SK-MEL-5 (cell line): ENCODE results near the gene FAM110D. TPM values are rescaled to one million over a fixed set of nuclear protein-coding genes. Genes with fewer than 3 reads are reported as not detected.

Experiments used
- DNase-seq: peaks from one replicate; pipeline ENCODE4 v3.0.0-alpha.2; 2016; ENCODE audit warnings: low read depth, low spot score
- in situ Hi-C: cut with HindIII; loops from 2 replicates; pipeline ENCODE4 v1.10.0; 2016; ENCODE audit warnings: low sequenced_read_pairs, high pct_unique_total_duplicates, low pct_unique_long_range_greater_than_20kb
- total RNA-seq: library from RNA; depleted of rRNA; stranded (reverse); fragments of >200 nt; shearing (Covaris generic); gene quantifications from 2 replicates; pipeline ENCODE4 v1.2.3, GENCODE V29; 2014; rRNA removed

FAM110D gene
- total RNA-seq, 1 experiment from 2014 or later: 0.05 TPM

DNA sequence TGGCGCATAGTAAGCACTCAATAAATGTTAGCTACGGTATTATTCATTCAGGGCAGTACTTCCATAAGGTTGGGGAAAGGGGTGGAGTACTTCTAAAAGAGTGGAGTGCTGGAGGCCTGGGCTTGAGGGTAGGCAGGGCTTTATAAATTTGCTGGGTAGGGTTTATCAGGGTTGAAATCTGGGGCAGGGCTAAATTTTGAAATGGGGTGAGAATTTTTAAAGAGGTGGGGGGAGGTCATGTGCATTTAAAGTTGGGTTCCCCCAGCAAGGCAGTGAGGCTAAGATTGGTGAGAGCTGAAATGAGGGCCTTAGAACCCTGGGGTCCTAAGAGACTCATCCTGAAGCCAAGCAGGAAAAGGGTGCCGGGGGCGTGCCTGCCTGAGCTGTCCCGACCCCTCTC is 41.5 kb downstream of the FAM110D start:
- DNase-seq: no peak
- in situ Hi-C loops: no loop called here

DNA sequence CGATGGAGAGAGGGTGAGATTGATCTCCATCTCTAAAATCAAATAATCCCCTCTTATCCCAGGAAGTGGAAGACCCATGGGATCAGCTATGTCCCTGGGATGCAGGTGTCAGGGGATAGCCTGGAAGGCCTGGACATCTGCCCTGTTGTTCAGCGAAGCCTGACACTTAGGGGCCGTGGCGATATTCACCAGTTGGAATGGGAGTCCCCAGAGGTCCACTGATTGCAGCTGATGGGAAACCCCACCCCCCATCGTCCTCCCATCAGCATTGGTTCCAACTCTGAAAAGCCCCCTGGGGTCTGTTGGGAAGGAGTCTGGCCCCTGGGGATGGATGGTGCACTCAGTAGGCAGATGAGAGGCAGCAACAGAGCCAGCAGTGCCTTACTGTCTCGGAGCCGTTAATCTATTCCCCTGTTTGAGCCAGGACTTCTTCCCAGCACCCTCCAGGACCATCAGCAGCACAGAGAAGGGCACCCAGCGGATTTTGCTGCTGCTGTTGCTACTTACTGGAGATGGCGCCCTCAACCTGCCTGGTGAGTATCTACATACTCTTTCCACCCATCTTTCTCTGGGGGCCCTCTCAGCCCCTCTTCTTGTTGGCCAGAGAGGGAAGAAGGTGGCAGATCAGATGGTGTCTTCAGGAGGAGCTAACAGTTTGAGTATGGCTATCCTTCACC is 44.9 kb downstream of the FAM110D start:
- peak; percentile 9 for DNase-seq
- in situ Hi-C loops: no loop called here

DNA sequence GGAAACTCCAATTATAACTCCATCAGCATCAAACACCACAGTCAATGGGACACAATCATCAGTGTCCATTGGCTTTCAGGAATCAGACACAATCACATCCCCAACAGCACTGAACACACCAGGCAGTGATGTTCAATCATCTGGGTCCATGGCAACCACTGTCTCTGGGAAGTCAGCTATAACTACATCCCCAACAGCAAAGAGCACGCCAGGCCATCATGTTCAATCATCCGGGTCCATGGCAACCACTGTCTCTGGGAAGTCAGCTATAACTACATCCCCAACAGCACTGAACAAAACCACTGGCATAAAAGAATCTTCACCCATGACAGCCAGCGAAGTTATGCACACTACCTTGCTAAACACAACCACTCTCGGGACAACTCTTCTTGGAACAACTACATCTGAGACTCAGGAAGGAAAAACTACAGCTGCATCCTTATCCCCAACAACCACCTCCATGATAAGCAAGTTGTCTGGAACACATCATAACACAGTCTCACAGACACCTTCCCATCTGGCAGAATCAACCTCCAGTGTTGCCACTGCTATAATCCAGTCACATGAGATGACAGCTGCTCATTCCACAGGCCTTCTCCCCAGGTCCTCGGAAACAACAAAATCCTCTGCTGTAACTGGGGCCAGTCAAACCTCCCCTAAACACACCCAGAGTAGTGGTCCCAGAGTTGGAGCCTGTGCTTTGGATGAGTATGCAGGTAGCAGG is 51.4 kb downstream of the FAM110D start:
- in situ Hi-C loops: no loop called here
- DNase-seq: no peak

DNA sequence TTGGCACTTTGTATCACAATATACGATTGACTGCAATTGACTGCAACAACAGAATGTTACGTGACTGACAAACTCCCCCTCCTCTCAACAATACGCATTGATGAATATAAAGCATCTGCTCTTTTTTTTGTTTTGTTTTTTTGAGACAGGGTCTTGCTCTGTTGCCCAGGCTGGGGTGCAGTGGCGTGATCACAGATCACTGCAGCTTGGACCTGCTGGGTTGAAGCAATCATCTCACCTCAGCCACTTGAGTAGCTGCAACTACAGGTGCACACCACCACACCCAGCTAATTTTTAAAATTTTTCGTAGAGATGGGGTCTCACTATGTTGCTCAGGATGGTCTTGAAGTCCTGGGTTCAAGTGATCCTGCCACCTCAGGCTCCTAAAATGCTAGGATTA is 53.8 kb downstream of the FAM110D start:
- DNase-seq: no peak

DNA sequence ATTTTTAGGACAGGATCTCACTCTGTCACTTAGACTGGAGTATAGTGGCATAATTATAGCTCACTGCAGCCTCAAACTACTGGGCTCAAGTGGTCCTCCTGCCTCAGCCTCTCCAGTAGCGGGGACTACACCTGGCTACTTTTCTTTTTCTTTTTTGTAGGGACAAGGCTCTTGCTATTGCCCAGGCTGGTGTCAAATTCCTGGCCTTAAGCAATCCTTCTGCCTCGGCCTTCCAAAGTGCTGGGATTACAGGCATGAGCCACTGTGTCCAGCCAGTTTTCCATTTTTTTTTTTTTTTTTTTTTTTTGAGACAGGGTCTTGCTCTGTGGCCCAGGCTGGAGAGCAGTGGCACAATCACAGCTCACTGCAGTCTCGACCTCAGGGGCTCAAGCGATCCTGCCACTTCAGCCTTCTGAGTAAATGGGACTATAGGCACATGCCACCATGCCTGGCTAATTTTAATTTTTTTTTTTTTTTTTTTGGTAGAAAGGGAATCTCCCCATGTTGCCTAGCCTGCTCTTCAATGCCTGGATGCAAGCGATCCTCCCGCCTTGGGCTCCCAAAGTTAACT is 54.5 kb downstream of the FAM110D start:
- in situ Hi-C loops: no loop called here
- no peak for DNase-seq

More for the DNA sequence above, 53.8 kb downstream of the FAM110D start:
- in situ Hi-C loops: no loop called here

Other genes with a start within 250 kb of the FAM110D start
- 10.9 and 11.1 TPM in 2 replicates for gene PAFAH2, start 161.0 kb upstream of the FAM110D start, total RNA-seq
- 7.0 and 7.1 TPM in 2 replicates for gene EXTL1, start 137.3 kb upstream of the FAM110D start, total RNA-seq
- not detected in 2 replicates for gene SLC30A2, start 113.0 kb upstream of the FAM110D start, total RNA-seq
- gene TRIM63, start 91.4 kb upstream of the FAM110D start, total RNA-seq: 118 and 129 TPM in 2 replicates
- 5.7 and 6.4 TPM in 2 replicates for gene PDIK1L, start 47.3 kb upstream of the FAM110D start, total RNA-seq
- not detected in 2 replicates for gene C1orf232, start 9.9 kb downstream of the FAM110D start, total RNA-seq
- 49.2 and 58.5 TPM in 2 replicates for gene ZNF593, start 10.8 kb downstream of the FAM110D start, total RNA-seq
- not detected in 2 replicates for gene ZNF593OS, start 12.8 kb downstream of the FAM110D start, total RNA-seq
- 0.08 and 0.27 TPM in 2 replicates for gene CNKSR1, start 18.4 kb downstream of the FAM110D start, total RNA-seq
- gene CATSPER4, start 31.5 kb downstream of the FAM110D start, total RNA-seq: not detected in 2 replicates
- 12.3 and 13.5 TPM in 2 replicates for gene CEP85, start 75.1 kb downstream of the FAM110D start, total RNA-seq
- gene SH3BGRL3, start 121.0 kb downstream of the FAM110D start, total RNA-seq: 30.7 and 32.8 TPM in 2 replicates
- 4.6 and 5.0 TPM in 2 replicates for gene UBXN11, start 147.6 kb downstream of the FAM110D start, total RNA-seq
- gene CD52, start 158.9 kb downstream of the FAM110D start, total RNA-seq: not detected in 2 replicates
- not detected in 2 replicates for gene CRYBG2, start 195.1 kb downstream of the FAM110D start, total RNA-seq
- gene ZNF683, start 213.7 kb downstream of the FAM110D start, total RNA-seq: not detected in 2 replicates